Measurements from ENCODE around the gene SLC27A3. TPM values are rescaled to one million over a fixed set of nuclear protein-coding genes. Genes with fewer than 3 reads are reported as not detected.

Gene SLC27A3
- total RNA-seq, 6 donors from 2014 or later = 92.8 to 272 (median 167) TPM

DNA sequence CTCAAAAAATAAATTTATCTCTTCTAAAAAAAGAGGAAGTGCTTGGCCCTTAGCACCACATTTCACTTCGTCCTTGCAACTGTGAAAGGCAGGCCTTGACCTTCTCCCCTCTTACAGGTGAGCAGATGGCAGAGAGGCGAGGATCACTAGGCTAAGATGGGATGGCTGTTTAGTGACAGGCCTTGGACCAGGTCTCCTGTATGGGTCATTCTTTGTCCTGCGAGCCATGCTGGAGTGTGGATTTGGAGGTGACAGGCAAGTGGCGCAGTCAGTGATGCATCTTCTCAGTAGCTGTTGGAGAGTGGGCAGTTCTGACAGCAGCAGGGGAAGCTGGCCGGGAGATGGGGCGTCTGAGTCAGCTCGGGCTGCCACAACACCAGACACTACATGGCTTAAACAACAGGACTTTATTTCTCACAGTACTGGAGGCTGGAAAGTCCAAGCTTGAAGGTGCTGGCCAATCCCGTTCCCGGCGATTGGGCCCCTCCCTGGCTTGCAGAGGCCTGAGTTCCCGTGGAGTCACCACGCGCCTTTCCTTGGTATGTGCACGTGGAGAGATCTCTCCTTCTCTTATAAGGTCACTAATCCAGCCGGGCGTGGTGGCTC is 16.5 kb downstream of the SLC27A3 start:
- Histone ChIP-seq H3K9me3 (no peaks in the 10 kb centered on the region), H3K4me1 (peaks cover 15 to 25% (median 21%) of the 10 kb centered on the region in 4 donors), H3K27ac (peak overlapping the region; percentile 78 to 85 (median 82)), H3K36me3 (no peaks in the 10 kb centered on the region), H3K4me3 (no peak overlapping the region), H3K27me3 (no peaks in the 10 kb centered on the region)
- WGBS, 2 donors = 77 to 86% methylated on average over 16 of the region's 16 CpGs
- DNase-seq = peak in 1 of 2 donors; percentile 48
- TF ChIP-seq POLR2AphosphoS5 (IDR thresholded peaks at IDR 0.05) (no peak), EP300 (IDR thresholded peaks at IDR 0.05) (no peak), POLR2A (IDR thresholded peaks at IDR 0.05) (no peak)
- TF ChIP-seq, protein P1, sequence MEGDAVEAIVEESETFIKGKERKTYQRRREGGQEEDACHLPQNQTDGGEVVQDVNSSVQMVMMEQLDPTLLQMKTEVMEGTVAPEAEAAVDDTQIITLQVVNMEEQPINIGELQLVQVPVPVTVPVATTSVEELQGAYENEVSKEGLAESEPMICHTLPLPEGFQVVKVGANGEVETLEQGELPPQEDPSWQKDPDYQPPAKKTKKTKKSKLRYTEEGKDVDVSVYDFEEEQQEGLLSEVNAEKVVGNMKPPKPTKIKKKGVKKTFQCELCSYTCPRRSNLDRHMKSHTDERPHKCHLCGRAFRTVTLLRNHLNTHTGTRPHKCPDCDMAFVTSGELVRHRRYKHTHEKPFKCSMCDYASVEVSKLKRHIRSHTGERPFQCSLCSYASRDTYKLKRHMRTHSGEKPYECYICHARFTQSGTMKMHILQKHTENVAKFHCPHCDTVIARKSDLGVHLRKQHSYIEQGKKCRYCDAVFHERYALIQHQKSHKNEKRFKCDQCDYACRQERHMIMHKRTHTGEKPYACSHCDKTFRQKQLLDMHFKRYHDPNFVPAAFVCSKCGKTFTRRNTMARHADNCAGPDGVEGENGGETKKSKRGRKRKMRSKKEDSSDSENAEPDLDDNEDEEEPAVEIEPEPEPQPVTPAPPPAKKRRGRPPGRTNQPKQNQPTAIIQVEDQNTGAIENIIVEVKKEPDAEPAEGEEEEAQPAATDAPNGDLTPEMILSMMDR (IDR thresholded peaks at IDR 0.05) = no peak
- ATAC-seq (ENCODE audit: low FRiP score in 2 of 2) = no peak

DNA sequence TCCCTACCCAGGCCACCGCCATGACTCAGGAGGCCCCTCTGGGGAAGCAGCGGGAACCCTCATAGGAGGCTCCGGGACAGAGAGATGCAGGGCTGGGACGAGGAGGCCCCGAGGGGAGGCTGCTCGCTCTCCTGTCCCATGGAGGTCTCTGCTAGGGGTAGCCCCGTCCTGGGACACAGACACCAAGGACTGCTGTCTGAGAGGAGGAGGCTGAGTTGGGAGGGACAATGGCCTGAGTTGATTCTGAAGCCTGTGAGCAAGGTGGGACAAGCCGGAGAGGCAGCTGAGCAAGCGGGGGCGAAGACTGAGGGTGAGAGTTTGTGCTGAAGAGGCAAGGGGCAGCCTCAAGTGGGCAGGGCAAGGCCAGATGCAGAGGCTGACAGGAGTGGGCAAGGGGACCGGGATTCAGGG is 17.4 kb downstream of the SLC27A3 start:
- Histone ChIP-seq H3K27ac (no peak overlapping the region), H3K4me3 (no peak overlapping the region), H3K27me3 (no peaks in the 10 kb centered on the region), H3K4me1 (peaks cover 18 to 30% (median 25%) of the 10 kb centered on the region in 4 donors), H3K36me3 (no peaks in the 10 kb centered on the region), H3K9me3 (no peaks in the 10 kb centered on the region)
- TF ChIP-seq POLR2A (IDR thresholded peaks at IDR 0.05) = no peak
- TF ChIP-seq EP300 (IDR thresholded peaks at IDR 0.05) = no peak
- DNase-seq (no peak), ATAC-seq (ENCODE audit: low FRiP score in 2 of 2) (no peak)
- 92 to 95% methylated on average over 11 of the region's 11 CpGs for WGBS, 2 donors

GRCh38 chr1:153793261-153793972 is 18.2 kb downstream of the SLC27A3 start:
- no peaks in the 10 kb centered on the region for H3K27me3 ChIP-seq
- DNase-seq (no peak), ATAC-seq (ENCODE audit: low FRiP score in 2 of 2) (no peak)
- TF ChIP-seq POLR2AphosphoS5 (IDR thresholded peaks at IDR 0.05) (no peak), POLR2A (IDR thresholded peaks at IDR 0.05) (no peak), EP300 (IDR thresholded peaks at IDR 0.05) (no peak)
- TF ChIP-seq, protein P1 (IDR thresholded peaks at IDR 0.05) = no peak
- peaks cover 18 to 30% (median 25%) of the 10 kb centered on the region in 4 donors for H3K4me1 ChIP-seq
- no peak overlapping the region for H3K4me3 ChIP-seq
- WGBS, 2 donors = 76 to 78% methylated on average over 7 of the region's 9 CpGs
- no peak overlapping the region for H3K27ac ChIP-seq
- H3K36me3 ChIP-seq = no peaks in the 10 kb centered on the region
- no peaks in the 10 kb centered on the region for H3K9me3 ChIP-seq

GRCh38 chr1:153793973-153794615 is 18.9 kb downstream of the SLC27A3 start:
- H3K27ac ChIP-seq = no peak overlapping the region
- H3K27me3 ChIP-seq = no peaks in the 10 kb centered on the region
- peaks cover 18 to 30% (median 25%) of the 10 kb centered on the region in 4 donors for H3K4me1 ChIP-seq
- ATAC-seq (ENCODE audit: low FRiP score in 2 of 2) (no peak), DNase-seq (no peak)
- TF ChIP-seq POLR2AphosphoS5 (IDR thresholded peaks at IDR 0.05) (no peak), EP300 (IDR thresholded peaks at IDR 0.05) (no peak), POLR2A (IDR thresholded peaks at IDR 0.05) (no peak)
- TF ChIP-seq, protein P1 (IDR thresholded peaks at IDR 0.05) = no peak
- no peaks in the 10 kb centered on the region for H3K36me3 ChIP-seq
- no peak overlapping the region for H3K4me3 ChIP-seq
- 88 to 89% methylated on average over 10 to 12 of the region's 12 CpGs for WGBS, 2 donors
- no peaks in the 10 kb centered on the region for H3K9me3 ChIP-seq

GRCh38 chr1:153794624-153795329 is 19.6 kb downstream of the SLC27A3 start:
- TF ChIP-seq POLR2A (IDR thresholded peaks at IDR 0.05) (no peak), EP300 (IDR thresholded peaks at IDR 0.05) (no peak), POLR2AphosphoS5 (IDR thresholded peaks at IDR 0.05) (no peak)
- TF ChIP-seq, protein P1 (IDR thresholded peaks at IDR 0.05) = no peak
- no peak overlapping the region for H3K4me3 ChIP-seq
- H3K27ac ChIP-seq = no peak overlapping the region
- WGBS, 2 donors = 56% methylated on average over 4 of the region's 14 CpGs; no CpG with 5 or more reads in 1 of the 2 donors
- ATAC-seq (ENCODE audit: low FRiP score in 2 of 2) (no peak), DNase-seq (peak in 1 of 2 donors; percentile 70)
- H3K36me3 ChIP-seq = peaks cover 0 to 7% (median 0%) of the 10 kb centered on the region in 4 donors
- peaks cover 12 to 23% (median 18%) of the 10 kb centered on the region in 4 donors for H3K4me1 ChIP-seq
- H3K27me3 ChIP-seq = no peaks in the 10 kb centered on the region
- H3K9me3 ChIP-seq = no peaks in the 10 kb centered on the region

Data from upper lobe of left lung (tissue), 6 donors.